Activated gamma-delta T cell (primary cell): ENCODE measurements around the gene ZNF341.

ENCODE experiments used
- DNase-seq: peaks from one replicate; lab custom pipeline; 2025; lab: John Stamatoyannopoulos, UW

ZNF341 gene

DNA sequence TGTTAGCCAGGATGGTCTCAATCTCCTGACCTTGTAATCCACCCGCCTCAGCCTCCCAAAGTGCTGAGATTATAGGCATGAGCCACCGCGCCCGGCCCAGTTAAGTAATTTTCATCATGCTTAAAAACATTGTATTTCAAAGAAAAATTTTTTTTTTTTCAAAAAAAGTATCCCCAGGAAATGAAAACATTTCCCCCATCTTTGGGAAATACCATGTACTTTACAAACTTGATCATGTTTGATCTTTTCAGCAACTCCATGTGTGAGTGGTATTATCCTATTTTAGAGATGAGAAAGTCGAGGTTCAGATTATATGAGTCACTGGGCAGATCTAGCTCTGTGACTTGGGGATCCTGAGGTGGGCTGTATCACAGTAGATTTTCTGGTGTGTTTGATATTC, 91.2 kb downstream of the ZNF341 start:
- no peak for DNase-seq

DNA sequence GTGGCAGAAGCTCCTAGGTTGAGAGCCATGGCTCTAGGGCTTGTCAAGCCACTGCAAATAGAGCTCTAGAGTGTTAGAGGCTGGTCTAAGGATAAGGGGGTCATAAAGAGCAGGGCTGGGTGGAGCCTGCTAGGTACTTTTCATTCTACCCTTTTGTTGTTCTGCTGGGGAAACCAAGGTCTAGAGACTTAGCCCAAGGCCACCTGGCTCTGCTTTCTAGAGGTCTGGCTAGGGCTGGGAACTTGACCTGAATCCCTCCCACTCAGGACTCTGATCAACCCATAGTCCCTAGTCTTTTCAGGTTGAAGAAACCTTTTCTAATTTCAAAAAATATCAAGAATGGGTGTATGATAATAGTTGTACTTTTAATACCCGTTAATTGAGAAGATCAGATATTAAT, 93.1 kb downstream of the ZNF341 start:
- no peak for DNase-seq

DNA sequence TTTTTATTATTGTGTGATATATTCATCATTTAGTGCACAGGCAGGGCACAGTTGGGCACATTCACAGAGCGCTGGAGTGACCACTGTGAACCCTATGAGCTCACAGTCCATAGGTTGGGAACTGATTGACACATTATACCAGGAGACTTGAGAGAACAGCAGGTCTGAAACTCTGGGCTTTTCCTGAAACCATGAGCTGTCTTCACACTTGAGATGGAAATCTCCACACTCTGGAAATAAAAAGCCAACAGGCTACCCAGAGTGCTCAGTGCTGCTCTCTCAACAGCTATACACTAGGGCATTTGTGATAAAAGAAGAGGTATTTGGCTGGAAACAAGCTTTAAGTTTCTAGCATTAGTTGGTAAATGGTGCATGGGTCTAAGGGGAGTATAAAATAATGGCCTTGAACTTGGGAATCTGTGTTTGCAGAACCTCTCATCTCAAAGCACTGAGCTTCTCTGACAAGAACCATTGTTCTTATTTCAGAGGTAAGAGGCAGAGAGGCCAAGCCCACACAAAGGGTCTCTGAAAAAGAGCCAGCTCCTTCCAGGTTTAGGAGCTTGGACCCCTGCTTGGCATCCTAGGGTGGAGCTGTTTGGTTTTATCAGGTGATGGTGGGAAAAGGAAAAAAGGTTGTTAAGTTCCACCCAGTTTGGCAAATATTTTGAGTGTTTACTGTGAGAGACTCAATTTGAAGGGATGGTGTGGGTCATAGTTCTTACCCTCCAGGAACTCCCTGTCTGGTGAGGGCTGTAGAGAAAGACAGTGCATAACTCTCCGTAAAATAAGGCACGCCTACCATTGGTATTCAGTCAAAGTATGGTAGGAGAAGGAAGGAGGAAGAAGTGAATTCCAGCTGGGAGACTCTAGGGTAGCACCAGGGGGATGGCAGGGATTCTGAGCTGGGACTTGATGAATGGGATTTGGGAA, 93.8 kb downstream of the ZNF341 start:
- no peak for DNase-seq

DNA sequence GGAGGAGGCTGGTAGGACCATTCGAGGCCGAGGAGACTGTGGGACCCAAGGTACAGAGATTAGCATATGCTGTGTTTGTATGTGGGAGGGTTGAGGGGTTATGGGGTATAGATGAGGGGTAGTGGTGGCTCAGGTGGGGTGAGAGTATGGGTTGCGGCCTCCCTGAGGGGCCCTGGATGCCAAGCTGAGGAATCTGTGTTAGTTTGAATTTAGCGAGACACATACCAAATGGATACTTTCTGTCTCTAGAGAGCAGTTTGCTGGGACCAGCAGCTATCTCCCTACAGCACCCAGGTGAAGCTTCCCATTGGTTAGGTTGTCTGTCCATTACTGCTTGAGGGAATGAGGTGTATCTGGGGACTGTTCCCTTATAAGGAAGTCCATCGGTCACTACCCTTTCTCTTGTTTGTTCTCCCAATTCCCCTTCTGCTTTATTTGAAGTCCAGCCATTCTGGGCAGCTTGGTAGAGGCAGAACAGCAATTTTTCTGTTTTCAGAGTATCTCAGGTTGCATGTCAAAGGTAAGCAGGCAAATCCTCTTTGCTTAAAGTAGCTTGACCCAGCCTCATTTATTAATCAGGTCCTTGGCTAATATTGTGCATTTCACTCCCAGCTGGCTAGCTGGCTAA, 94.6 kb downstream of the ZNF341 start:
- DNase-seq, result no peak

DNA sequence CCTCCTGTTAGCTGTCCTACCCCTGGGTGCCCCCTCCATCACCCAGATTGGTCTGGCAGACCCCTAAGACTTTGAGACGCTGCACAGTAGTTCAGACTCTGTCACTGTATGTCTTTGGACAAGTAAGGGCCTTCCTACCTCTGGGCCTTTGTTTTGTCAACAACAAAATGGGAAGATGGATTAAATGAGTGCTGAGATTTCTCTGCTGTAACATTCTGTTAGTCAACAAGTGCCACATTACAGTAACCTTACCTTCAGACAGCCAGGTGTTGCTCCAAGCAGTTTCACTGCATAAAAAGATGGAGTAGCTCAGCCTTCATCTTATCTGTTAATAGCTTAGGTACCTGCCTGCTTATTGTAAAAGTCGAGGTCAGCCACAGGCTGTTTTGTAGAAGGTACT, 95.3 kb downstream of the ZNF341 start:
- no peak for DNase-seq

DNA sequence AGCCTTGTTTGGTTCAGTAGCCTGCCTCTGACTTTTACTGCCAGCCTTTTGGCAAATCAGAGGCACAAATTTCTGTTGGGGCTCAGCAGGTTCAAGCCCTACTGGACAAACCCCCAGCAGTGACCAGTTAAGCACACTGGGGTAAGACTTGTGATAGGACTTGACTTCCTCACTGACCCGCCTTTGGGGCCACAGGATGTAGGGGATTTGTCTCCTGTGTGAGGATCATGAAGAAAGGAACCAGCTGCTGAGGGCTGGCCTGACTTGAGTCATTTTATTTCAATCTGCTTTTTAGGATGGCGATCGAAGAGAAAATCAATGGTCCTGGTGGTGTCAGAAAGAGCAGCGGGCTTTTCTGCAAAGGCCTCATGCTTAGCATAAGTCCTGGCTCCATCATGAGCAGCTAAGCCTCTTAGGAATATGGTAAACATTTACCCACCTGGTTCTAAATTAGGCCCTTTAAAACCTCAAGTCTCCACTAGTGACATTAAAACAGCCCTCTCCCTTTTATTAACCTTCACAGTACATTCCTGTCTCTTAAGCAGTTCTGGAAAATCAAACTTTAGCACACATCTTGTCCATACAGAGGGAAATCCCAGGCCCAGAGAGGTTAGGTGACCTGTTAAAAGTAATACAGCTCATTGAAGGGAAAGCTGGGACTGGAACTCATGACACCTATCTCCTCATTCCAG, 96.0 kb downstream of the ZNF341 start:
- no peak for DNase-seq

DNA sequence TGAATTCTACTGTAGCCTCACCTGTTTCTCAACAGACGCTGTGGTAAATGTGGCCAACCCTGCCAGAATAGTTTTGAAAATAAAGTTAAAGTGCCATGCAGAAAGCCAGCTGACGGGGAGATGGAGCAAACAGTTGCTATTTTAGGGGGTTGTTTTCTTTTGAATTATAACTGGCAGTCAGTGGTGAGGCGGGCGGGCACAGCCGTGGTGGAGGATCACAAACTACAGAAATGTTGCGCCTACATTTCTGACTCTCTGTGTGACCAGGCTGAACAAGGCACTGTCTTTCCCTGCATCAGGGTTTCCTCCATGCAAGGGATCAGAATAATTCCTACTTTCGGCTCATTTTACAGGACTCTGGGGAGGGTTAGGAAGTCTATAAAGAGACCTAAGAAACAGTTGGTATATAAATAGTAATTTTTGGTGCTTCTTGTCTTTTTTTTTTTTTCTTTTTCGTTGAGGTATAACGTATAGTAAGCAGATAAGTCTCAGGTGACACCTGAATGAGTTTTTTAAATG, 96.6 kb downstream of the ZNF341 start:
- no peak for DNase-seq

DNA sequence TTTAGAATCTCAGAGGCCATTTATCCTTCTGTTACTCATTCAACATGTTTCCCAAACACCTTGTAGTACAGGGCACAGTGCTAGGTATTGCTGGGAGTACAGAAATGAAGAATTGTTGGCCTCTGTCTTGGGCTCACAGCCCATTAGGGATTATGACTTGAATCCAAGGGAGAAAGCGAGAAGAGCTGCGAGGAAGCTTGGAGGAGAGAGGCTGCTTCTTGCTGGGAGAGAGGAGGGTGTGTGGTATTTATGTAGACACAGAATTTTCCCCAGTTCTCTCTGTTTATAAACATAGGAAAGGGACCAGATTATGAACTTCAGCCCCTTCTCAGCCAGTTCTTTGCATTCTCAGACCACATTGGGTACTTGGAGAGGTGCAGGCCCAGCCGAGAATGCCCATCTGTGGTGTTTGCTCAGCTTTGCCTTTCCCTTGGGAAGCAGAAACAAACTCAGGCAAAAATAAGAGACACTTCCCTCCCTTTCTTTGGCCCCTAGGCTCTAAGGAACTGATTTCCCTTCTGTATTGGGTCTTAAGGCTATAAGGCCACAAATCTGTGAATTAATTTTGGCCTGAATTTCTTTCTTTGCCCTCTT, 97.3 kb downstream of the ZNF341 start:
- no peak for DNase-seq

DNA sequence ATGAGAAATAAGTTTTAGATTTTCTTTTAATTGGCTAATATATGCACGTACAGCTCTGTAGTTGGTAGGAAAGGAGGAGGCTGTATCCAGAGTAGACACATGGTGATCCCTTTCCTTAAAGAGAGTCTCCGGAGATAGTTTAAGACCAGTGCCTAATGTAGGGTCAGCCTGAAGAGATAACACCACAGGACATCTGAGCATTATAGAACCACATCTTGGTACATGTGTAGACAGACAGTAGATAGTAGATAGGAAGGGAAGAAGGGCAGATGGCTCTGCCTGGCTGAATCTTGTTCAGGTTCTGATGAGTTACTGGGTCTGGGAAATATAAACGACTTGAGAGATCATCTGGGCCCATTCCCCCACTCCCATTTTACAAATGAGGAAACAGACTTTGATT, 97.8 kb downstream of the ZNF341 start:
- DNase-seq, result no peak

DNA sequence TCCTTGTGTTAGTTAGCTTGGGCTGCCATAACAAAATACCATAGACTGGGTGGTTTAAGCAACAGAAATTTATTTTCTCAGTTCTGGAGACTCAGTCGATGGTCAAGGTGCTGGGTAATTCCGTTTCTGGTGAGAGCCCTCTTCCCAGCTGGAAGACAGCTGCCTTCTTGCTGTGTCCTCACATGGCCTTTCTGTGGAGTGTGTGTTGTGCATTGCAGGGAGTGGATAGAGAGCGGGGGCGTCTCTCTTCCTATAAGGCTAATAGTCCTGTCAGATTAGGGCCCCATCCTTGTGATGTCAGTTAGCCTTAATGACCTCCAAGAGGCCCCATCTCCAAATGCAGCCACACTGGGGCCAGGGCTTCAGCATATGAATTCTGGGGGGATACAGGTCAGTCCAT, 98.6 kb downstream of the ZNF341 start:
- DNase-seq, result no peak

DNA sequence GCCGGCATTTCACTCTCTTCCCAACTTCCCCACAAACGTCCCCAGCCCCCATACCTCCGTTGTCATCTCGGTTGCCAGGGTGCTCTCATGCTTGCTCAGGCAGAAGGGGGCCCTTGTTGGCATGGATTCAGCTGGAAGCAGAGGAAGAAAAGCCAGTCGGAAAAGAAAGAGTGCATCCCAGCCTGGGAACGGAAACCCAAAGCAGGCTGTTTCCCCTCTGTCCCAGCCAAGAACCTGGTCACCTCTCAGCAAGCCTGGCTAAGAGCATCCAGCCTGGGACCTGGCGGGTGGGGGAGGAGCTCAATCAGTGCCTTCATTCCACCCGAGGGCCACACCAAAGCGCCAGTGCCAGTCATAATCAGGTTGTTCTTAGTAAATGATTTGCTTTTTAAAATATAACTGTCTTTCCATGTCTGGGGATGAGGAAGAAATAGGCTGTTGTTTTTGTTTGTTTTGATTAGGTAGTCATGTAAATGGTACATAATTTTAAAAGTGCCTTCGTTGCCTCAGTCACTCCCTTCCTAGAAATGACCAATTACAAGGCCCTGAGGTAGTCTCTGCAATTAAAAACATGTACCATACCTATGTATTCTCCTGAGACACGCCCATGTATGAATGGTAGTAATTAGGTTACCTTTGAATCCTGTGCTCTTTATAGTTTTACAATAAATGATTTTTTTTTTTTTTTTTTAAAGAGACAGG, 100.5 kb downstream of the ZNF341 start:
- no peak for DNase-seq

DNA sequence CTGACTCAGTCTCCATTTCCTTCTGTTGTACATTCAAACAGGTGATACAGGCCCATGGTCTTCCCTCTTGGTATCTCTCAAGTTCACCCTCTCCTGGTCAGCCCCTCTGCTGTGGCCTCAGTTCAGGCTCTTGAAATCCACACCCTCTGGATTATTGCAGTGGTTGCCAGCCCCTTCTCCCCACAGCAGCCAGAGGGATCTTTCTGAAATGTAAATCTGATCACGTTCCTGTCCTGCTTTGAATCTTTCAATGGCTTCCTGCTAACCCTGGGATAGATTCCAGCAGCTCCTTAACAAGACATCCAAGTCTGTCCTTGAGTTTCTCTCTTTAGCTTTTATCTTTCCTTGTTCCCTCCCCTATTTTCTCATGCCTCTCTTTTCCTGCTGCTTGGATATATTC, 101.5 kb downstream of the ZNF341 start:
- DNase-seq, result no peak

DNA sequence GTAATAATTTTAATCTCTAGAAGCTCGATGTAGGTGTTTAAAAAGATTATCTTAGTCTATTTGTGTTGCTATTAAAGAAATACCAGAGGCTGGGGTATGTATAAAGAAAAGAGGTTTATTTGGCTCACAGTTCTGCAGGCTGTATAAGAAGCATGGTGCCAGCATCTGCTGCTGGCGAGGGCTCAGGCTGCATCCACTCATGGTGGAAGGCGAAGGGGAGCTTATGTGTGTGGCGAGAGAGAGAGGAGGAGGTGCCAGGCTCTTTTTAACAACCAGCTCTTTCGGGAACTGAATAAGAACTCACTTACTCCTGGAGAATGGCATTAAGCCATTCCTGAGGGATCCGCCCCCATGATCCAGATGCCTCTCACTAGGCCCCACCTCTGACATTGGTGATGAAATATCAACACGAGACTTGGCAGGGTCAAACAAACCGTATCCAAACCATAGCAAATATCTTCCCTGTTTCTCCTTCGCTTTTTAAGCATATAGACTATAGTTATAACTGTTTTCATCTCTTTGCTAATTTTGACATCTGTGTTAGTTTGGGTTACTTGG, 103.9 kb downstream of the ZNF341 start:
- no peak for DNase-seq

DNA sequence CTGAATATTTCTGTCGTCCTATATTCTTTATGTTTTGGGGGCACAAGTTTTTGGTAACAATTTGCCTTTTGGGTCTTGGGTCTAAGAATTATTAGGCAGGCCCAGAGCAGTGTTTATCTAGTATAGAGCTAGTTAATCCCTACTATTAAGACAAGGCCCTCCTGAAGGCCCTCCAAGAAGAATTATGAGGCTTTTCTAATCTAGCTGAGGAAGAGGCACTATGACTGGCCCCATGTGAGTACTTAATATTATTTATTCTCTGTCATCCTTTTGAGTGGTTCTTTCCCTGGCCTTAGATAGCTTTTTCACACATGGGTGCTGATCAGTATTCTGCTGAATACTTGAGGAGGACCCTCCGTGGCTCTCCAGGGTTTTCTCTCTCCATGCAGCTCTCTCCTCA, 104.5 kb downstream of the ZNF341 start:
- no peak for DNase-seq

DNA sequence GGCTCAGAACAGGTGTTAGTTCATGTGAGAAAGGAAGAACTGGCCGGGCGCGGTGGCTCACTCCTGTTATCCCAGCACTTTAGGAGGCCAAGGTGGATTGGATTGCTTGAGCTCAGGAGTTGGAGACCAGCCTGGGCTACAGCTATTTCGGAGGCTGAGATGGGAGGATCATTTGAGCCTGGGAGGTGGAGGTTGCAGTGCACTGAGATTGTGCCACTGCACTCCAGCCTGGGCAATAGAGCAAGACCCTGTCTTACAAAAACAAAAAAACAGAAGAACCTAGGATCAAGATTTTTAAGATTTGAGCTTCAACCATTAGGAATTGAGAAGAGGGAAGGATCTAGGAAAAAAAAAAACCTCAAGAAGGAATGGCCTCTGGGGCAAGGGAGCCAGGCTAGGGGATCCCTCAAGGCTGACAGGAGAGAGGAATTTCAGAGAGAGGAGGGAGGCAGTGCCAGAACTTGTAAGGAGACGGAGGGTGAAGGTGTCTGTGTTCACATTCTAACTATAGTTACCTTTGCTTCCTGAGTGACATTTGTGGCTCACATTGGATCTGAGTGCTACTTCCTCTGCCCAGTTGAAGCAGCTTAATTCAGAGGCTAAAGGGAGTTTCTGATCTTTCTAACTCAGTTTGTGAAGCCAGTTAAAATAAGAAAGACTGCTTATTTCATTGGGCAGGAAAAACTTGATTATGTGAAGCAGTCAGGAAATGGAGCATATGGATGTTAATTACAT, 105.5 kb downstream of the ZNF341 start:
- no peak for DNase-seq

DNA sequence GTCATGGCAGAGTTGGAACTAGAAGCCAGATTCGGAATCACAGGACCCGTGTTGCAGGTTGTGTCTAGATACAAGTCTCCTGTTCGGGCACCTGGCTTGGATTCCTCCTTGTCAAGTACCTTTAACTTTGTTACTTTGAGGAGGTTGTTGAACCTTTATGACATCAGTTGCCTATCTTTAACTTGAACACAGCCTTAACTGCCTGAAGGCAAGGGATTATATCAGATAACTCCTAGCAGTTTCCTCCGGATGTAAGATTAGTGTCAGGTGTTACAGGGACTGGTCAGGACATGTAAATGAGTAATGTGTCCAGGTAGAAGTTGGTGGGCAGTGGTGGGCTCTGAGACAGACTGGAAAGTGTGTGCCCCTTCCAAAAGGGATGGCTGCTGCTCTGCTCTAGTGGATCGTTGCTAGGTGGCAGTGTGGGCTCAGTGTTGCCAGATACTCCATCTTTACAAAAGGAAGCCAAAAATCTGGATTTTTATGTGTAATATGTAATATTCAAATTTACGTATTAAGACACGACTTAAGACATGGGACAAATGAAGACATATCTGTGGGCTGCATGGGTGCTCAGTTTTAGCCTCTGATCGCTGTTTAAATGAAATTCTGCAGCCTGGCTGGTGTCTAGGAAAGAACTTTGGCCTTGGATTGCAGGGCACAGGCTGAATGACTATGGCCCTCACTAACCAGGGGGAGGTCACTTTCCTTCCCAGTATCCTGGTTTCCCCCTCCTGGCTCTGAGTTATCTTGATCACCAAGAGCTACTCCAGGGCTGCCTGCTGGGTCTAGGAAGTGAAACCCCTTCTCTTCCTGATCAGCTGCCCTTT, 106.5 kb downstream of the ZNF341 start:
- DNase-seq, result no peak

DNA sequence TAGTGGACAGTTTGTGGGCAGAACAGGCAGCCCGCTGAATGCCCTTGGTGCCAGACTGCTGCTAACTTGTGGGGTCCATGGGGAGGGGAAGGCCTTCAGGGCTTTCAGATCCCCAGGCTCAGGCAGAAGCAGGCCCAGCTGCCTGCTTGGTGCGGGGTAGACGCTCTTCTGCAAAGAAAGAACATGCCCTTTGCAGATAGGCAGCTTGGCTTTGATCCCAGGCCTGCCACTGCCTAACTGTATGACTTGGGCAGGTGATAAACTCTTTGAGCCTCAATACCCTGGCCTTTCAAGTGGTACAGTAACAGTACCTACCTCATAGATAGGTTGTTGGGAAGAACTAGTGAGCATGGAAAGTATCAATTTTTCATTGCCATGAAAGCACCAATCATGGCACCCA, 107.8 kb downstream of the ZNF341 start:
- no peak for DNase-seq

DNA sequence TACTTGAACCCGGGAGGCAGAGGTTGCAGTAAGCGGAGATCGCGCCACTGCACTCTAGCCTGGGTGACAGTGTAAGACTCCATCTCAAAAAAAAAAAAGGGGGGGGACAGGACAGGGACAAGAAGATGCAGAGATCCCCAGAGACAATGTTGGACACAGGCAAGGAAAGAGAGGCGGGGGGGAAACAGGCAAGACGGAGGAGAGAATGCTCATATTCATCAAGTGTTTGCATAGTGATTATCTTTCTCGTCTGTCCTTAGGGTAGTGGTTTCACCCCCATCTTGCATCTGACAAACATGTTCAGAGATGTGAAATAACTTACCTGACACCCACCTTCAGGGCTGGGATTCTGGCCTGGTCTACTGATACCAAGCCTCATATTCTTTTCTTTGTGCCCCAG, 108.4 kb downstream of the ZNF341 start:
- no peak for DNase-seq

DNA sequence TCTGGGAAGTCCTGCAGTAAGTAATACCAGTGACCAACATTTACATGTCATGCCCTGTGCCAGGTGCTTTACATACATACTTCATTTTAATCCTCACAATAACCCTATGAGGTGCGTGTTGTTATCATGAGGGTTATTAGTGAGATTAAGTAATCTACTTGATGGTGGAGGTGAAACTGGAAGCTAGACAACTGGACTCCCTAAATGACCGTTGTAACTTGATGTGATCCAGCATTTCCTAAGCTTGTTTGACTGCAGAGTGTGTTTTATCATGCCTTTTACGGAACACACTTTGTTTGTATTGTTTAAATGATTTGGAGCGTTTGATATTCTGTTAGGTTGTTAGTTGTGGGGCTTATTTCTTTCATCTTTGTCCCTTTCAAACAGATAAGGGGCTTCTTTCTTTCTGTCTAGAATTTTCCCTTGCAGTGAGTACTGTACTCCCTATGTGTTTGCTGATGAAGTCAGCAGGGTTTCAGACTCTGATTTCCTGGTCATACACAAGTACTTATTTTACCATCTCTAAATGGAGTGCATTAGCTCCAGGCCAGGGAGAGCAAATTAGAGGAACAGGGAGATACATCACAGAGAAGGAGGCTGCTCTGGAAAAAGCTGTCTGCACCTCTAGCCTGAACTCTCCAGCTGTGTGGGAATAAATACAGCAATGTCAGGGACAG, 109.1 kb downstream of the ZNF341 start:
- no peak for DNase-seq
